Stimulated activated CD8-positive, alpha-beta memory T cell treated with anti-CD3 and anti-CD28 coated beads, Interleukin-4, amount 100 ng/mL, for 48 hours (primary cell): Measurements from ENCODE around the gene PHF1.
"Not testable (repeated sequence)": the region's sequence is repeated elsewhere in the genome, so short reads cannot be mapped to it uniquely, and the experiment has no call there.

ENCODE experiments used
- DNase-seq: peaks from one replicate; pipeline ENCODE4 v3.0.0-alpha.2; 2020

Gene PHF1

GRCh38 chr6:33391922-33392594 is 18.8 kb upstream of the PHF1 start:
- peak; percentile 73 for DNase-seq

- no peak for DNase-seq
These were observed 18.2 kb upstream of the PHF1 start for GRCh38 chr6:33392595-33392948.

- no peak for DNase-seq
These were observed 17.8 kb upstream of the PHF1 start for GRCh38 chr6:33392979-33393378.

GRCh38 chr6:33397541-33397940 is 13.3 kb upstream of the PHF1 start:
- DNase-seq = no peak

DNA sequence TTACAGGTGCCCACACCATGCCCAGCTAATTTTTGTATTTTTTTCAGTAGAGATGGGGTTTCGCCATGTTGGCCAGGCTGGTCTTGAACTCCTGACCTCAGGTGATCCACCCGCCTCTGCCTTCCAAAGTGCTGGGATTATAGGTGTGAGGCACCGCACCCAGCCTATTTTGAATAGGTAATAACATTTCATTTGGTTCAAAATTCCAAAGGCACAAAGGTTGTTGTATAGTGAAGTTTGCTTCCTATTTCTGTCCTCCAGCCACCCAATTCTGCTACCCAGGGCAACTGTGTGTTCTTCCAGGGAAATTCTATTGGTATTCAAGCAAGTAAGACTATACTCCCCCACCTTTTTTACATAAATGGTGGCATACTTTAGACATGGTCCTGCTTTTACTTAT is 12.2 kb upstream of the PHF1 start:
- DNase-seq = not testable (repeated sequence)

GRCh38 chr6:33399881-33400280 is 10.9 kb upstream of the PHF1 start:
- DNase-seq = not testable (repeated sequence)

- no peak for DNase-seq
These were observed 5.9 kb upstream of the PHF1 start for GRCh38 chr6:33404884-33405283.

GRCh38 chr6:33405386-33405940 is 5.4 kb upstream of the PHF1 start:
- no peak for DNase-seq

GRCh38 chr6:33406126-33406525 is 4.7 kb upstream of the PHF1 start:
- no peak for DNase-seq

DNA sequence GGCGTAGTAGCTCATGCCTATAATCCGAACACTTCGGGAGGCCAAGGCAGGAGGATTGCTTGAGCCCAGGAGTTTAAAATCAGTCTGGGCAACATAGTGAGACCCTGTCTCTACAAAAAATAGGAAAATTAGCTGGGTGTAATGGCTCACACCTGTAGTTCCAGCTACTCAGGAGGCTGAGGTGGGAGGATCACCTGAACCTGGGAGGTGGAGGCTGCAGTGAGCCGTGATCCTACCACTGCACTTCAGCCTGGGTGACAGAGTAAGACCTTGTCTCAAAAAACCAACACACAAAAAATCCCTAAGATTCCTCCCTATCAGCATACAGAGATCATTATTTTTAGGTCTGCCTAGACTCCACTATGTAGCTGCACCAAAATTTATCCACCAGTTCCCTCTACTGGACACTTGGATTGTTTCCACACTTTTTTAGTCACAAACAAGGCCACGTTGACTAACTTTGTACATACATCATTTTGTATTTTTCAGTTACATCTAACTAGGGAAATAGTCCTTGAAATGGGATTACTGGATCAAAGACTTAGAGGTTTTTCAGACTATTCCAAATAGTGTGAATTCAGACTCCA is 3.6 kb upstream of the PHF1 start:
- DNase-seq = no peak

DNA sequence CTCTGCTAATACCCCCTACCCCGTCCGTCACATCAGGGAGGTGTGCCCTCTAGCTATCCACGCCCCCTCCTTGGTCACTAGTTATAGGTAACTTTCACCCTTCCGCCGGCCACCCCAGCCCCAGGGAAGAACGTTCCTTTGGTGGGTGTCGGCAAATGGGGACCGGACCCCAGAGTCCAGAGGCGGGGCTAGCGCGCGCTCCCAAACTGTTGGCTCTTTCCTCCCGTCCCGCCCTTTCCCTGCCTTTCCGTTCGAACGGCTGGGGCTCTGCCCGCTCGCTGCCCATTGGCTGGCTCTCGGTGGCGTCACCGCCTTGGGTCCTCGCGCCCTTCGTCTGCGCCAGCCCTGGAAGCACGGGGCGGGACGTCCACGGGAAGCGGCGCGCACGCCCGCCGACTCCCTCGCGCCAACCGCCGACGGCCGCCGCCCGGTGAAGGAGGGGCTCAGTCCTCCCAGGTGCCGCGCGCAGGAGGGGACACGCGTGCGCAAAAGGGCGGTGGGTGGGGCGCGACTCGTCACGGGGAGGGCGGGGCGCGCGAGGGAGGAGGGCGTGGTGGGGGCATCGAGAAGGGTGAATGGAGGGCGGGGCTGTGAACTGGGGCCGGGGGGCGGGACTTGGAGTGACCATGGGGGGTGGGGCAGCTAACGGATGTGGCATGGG is 634 bp upstream of the PHF1 start:
- peak; percentile 98 for DNase-seq

DNA sequence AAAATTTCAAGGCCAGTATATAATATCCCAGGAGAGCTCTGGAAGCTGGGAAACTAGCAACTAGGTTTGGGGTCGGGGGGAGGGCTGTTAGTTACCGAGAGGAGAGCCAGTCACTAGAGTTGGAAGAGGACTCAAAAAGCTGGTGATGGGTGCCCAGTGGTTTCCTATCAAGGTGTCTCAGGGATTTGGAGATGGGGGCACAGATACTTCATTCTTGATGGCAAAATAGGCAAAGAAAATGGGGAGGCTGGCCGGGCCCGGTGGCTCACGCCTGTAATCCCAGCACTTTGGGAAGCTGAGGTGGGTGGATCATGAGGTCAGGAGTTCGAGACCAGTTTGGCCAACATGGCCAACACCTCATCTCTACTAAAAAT is 805 bp downstream of the PHF1 start:
- no peak for DNase-seq

GRCh38 chr6:33412140-33413009 is 1.6 kb downstream of the PHF1 start:
- DNase-seq = no peak

GRCh38 chr6:33413241-33414120 is 2.7 kb downstream of the PHF1 start:
- no peak for DNase-seq

GRCh38 chr6:33414592-33415271 is 3.9 kb downstream of the PHF1 start:
- DNase-seq = no peak

DNA sequence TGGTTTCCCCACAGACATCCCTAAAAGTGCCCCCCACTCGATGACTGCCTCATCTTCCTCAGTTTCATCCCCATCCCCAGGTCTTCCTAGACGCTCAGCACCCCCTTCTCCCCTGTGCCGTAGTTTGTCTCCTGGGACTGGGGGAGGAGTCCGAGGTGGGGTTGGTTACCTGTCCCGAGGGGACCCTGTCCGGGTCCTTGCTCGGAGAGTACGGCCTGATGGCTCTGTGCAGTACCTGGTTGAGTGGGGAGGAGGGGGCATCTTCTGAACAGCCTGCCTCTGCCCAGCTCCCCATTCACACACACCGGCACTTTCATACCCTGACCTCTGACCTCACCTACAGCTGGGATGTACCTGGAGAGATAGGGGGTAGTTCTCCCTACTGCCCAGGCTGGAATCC is 5.0 kb downstream of the PHF1 start:
- DNase-seq = no peak

GRCh38 chr6:33416386-33417127 is 5.7 kb downstream of the PHF1 start:
- peak; percentile 48 for DNase-seq

DNA sequence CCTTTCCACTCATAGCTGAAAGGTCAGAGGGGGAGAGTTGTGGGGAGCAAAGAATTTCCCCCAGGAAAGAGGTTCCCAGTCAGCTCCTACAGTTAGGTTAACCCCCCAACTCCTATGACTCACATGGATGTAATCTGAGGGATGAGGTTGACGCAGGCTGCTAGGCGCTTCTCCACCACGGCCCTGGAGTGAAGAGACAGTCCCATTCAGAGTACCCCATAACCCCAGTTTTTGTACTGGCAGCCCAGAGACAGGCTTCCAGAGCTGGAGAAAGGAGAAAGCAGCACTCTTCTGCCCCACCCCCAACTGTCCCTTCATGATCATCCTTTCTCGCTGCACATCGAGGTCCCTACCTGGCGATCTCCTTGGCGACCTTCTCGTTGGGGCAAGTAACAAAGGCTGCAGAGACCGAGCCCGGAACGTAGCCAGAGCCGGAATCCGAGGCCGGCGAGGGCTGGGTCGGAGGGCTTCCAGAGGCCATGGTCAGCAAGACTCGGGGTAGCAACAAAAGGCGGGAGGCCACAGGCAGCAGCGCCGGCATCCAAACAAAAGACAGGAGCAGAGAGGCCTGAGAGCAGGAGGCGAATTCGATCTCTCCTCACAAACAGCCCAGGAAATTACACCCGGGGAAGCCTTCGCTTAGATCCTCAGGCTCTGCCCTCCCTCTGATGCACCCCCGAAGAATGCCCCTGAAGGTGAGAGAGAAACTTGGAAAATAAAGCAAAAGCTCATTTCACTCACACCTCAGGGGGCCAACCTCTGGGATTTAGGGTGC is 6.5 kb downstream of the PHF1 start:
- DNase-seq = peak; percentile 46

GRCh38 chr6:33417903-33418689 is 7.3 kb downstream of the PHF1 start, which contains the start of gene CUTA:
Gene CUTA, minus strand, starts transcription at chr6:33418107. Its CDS starts 107 bp downstream, at chr6:33418000.
- DNase-seq = peak; percentile 98
